HG02852 (cell line): ENCODE data around the gene C16orf95.

Experiments used
- ATAC-seq: cut with Tn5 transposase; IDR thresholded peaks from one replicate; pipeline ENCODE4 v1.9.1; 2021; ENCODE audit warnings: mild to moderate bottlenecking, moderate library complexity; ENCODE audit not compliant: unreplicated experiment

C16orf95 gene

DNA sequence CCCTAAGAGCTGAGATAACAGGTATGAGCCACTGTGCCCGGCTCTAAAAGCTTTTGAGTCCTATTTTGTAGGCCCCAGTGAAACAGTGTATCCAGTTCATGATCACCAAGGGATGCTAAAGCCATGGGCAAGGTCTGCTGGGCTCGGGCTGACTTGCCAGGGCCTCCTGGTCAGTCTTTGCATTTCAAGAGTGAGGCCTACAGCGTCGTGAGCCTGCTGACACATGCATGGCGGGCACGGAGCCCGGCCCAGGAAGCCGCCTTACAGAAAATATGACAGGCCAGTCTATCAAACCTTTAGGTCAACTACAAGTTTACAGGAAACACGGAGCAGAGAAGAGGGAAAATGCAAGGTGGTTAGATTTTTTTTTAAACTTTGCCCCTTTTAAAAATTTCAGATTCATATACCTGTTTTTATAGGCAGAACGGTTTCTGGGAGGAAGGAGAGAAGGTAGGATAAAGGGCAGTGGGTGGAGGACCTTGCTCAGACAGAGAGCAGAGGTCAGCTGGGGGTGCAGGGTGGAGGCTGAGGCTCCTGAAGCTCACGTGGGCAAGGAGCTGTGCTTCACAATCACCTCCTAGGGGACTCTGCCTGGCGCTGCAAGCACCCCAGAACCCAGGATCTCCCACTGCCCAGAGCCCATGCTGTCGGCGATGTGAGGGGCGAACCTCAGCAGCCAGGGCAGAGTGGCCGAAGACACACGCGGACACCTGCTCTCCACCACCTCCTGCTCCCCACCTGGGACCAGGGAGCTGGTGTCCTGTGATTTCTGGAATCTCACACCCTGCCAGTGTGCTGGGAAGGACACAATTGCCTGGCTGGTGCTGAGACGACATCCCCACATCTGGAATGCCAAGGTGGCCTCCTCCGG is 21.3 kb downstream of the C16orf95 start:
- ATAC-seq, result no peak

GRCh38 chr16:87295259-87295658 is 21.9 kb downstream of the C16orf95 start:
- no peak for ATAC-seq

- ATAC-seq, result no peak
Measured at GRCh38 chr16:87293990-87294389, 23.2 kb downstream of the C16orf95 start.

GRCh38 chr16:87291944-87292343 is 25.2 kb downstream of the C16orf95 start:
- ATAC-seq, result no peak

DNA sequence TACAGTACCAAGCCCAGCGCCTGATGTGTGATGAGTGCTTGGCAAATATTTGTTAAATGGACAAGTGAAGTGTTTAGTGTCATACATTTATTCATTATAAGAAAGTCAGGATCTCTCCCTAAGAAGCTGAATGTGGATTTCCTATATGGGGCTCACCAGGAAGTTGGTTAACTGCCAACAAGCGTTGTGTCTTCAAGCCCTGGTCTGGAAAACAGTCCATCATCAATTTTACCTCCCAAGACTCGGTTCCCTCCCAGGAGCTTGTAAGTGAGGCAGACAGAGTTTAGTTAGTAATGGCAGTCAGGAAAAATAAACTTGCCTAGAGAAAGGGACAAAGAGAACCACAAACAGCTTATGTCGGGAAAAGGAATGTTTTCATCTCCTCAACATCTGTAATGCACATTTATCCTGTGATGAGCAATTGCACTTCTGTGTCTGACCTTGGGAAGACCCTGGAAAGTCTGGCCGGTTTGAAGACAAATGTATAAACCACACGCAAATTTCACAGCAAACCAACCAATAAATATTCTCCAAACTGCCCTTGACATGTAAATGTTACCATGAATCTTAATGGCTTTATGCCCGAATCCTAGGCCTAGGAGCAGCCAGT is 28.3 kb downstream of the C16orf95 start:
- ATAC-seq, result no peak

- ATAC-seq, result no peak
Measured at GRCh38 chr16:87286839-87287626, 30.2 kb downstream of the C16orf95 start.

- ATAC-seq, result no peak
Measured at GRCh38 chr16:87284183-87284582, 33.0 kb downstream of the C16orf95 start.

DNA sequence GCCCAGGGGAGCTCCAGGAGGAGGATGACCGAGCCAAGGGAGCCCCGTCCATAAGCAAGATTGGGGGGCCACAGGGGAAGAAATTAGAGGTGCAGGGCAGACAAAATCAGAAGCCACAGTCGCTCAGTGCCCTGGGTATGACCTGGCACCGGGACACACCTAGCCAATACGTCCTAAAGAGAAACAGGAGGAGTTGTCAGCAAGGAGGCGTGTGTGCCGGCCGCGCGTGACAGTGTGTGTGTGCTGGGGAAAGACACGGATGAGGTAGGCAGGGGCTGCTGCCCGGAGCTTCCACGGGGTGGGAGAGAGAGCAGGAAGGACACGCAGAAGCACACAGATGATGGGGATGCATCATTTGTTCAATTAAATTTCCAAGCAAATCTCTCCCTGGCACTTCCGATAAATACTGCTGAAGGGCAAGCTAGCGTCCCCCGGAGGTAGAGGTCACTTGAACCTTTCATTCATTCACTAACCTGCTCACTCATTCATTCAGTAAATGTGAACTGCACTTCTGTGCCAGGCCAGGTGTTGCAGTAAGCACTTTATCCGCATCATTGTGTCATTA is 38.0 kb downstream of the C16orf95 start:
- ATAC-seq, result no peak

DNA sequence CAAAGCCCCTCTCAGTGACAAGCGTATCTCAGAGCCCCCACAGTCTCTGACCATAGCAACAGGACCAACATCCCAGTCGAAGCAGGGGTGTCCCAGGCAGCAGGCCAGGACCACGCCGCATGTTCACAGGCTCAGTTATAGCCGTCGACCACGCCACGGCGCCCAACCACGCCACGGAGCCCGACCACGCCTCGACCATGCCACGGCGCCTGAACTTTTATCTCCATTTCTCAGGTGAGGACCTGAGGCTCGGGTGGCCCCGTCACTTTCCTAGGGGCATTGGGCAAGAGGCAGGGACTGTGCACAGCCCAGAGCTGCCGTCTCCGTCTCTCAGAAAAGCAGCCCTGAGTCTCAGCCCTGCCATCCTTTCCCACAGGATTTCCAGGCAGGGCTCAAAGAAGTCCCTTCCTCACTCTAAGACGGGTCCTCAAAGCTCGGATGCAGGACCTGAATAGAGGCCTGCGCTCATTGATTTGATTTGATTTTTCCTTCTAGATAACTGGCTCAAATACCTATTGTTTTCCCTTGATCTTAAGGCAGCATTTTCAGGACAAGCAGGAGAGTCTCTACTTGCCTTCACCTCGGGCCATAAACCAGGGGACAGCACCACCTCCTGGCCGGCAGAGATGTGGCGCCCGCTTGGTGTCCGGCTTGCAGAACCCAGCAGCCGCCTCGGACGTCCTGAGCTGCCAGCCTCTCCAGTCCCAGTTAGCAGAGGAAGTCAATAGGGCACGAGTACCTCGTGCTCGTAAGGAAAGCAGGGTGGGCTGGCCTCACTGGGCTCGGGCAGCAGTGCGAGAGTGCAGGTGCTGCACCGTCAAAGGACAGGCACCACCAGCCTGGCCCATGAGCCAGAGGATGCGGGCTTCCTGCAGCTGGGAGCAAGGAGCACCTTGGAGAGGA is 38.8 kb downstream of the C16orf95 start:
- ATAC-seq, result no peak

DNA sequence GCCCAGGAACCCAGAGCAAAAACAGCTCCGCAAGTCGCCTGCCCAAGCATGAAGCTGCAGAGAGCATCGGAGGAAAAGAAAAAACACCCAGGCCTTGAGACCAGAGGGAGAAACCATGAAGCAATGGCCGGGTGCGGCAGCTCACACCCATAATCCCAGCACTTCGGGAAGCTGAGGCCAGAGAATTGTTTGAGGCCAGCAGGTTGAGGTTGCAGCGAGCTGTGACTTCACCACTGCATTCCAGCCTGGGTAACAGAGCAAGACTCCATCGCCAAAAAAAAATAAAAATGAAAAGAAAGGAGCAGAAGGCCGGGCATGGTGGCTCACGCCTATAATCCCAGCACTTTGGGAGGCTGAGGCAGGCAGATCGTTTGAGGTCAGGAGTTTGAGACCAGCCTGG is 40.3 kb downstream of the C16orf95 start:
- ATAC-seq, result no peak

- no peak for ATAC-seq
Measured at GRCh38 chr16:87276091-87276701, 41.0 kb downstream of the C16orf95 start.

GRCh38 chr16:87274794-87275193 is 42.4 kb downstream of the C16orf95 start:
- ATAC-seq, result no peak

- ATAC-seq, result no peak
Measured at GRCh38 chr16:87273471-87274030, 43.6 kb downstream of the C16orf95 start.

GRCh38 chr16:87271256-87271655 is 45.9 kb downstream of the C16orf95 start:
- no peak for ATAC-seq

- ATAC-seq, result no peak
Measured at GRCh38 chr16:87267566-87267965, 49.6 kb downstream of the C16orf95 start.

DNA sequence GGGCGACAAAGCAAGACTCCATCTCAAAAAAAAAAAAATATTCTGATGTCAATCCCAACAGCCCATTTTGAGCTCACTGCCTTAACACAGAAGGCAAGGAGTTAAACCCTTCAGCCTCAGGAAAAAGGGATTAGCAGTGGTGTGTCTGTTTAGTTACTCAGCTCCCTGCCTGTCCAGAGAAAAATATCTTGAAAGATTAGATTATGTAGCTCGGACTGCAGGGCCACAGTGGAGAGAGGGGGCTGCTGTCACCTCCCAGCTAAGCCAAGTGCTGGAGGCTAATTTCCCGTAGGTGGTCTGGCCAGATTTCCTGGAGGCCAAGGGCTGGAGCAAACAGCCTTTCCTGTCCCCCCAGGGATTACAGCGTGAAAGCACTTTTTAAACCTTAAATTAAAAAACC is 50.3 kb downstream of the C16orf95 start:
- ATAC-seq, result no peak

GRCh38 chr16:87265261-87265660 is 51.9 kb downstream of the C16orf95 start:
- no peak for ATAC-seq

DNA sequence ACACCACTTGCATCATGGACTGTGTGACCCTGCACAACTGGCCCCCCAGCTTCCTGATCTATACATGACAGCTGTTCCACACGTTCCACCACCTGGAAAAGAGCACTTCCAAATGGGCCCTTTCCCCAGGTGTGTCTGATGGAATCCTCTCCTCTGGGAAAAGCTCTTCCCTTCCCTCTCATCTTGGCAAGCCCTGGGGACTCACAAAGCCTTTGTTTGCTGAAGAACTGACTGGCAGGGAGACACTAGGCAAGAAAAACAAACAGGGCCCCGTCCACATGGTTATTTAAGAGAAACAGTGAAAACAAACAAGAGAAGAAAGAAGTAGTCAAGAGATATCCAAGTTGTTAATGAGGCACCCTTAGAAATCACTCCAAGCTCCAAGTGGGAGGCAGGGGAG is 52.6 kb downstream of the C16orf95 start:
- no peak for ATAC-seq

- no peak for ATAC-seq
Measured at GRCh38 chr16:87263418-87264052, 53.7 kb downstream of the C16orf95 start.
